Activated CD8-positive, alpha-beta T cell treated with anti-CD3 and anti-CD28 coated beads for 36 hours (primary cell): ENCODE data around the gene PDLIM1. TPM values are rescaled to one million over a fixed set of nuclear protein-coding genes. Genes with fewer than 3 reads are reported as not detected.

Experiments used
- ATAC-seq: fragments of 200-7000 bp; cut with Tn5 transposase; one replicate; pipeline ENCODE4 v1.10.0; 2021; ENCODE audit warnings: mild to moderate bottlenecking, moderate library complexity
- CTCF ChIA-PET: fragments of 350-600 bp; sonication (Branson Sonifier 250); formaldehyde crosslinking; loops from one replicate; lab custom pipeline; 2021; ENCODE audit warnings: antibody characterized with exemption; lab: Charles Lee
- POLR2A ChIA-PET: fragments of 350-600 bp; sonication (Branson Sonifier 250); formaldehyde crosslinking; loops from one replicate; lab custom pipeline; 2021; ENCODE audit warnings: antibody characterized with exemption; lab: Charles Lee
- DNase-seq: peaks from one replicate; pipeline ENCODE4 v3.0.0-alpha.2; 2020
- H3K27ac Mint-ChIP-seq: one replicate; pipeline ENCODE4 v1.8.0; 2021; ENCODE audit warnings: mild to moderate bottlenecking, mixed read lengths
- H3K27me3 Mint-ChIP-seq: one replicate; pipeline ENCODE4 v1.8.0; 2021; ENCODE audit warnings: mixed read lengths
- H3K36me3 Mint-ChIP-seq: one replicate; pipeline ENCODE4 v1.8.0; 2021; ENCODE audit warnings: low read depth, mixed read lengths
- H3K4me1 Mint-ChIP-seq: one replicate; pipeline ENCODE4 v1.8.0; 2021; ENCODE audit warnings: low read depth, mixed read lengths
- H3K4me3 Mint-ChIP-seq: one replicate; pipeline ENCODE4 v1.8.0; 2021; ENCODE audit warnings: mild to moderate bottlenecking, moderate library complexity, mixed read lengths
- H3K9me3 Mint-ChIP-seq: one replicate; pipeline ENCODE4 v1.8.0; 2021; ENCODE audit warnings: mixed read lengths
- intact Hi-C: fragments of 100-400 bp; cut with micrococcal nuclease; formaldehyde crosslinking; loops from one replicate; pipeline ENCODE4 v1.10.0; 2022
- total RNA-seq, 2 experiments: library from RNA; stranded (reverse); gene quantifications; one replicate each; pipeline ENCODE4 v1.2.3, GENCODE V29; 2021
- TF ChIP-seq, protein P1 (sequence below): fragments of 200-600 bp; IDR thresholded peaks from one replicate; pipeline ENCODE4 v1.8.0; 2022; ENCODE audit warnings: antibody characterized with exemption, mild to moderate bottlenecking

The PDLIM1 gene
- total RNA-seq, 2 experiments from 2014 or later: 0.74 to 1.1 TPM

- Mint-ChIP-seq H3K9me3 (no peaks in the 10 kb centered on the region), H3K27me3 (no peaks in the 10 kb centered on the region), H3K4me1 (no peaks in the 10 kb centered on the region), H3K27ac (no peak overlapping the region), H3K4me3 (no peak overlapping the region), H3K36me3 (no peaks in the 10 kb centered on the region)
- TF ChIP-seq, protein P1, sequence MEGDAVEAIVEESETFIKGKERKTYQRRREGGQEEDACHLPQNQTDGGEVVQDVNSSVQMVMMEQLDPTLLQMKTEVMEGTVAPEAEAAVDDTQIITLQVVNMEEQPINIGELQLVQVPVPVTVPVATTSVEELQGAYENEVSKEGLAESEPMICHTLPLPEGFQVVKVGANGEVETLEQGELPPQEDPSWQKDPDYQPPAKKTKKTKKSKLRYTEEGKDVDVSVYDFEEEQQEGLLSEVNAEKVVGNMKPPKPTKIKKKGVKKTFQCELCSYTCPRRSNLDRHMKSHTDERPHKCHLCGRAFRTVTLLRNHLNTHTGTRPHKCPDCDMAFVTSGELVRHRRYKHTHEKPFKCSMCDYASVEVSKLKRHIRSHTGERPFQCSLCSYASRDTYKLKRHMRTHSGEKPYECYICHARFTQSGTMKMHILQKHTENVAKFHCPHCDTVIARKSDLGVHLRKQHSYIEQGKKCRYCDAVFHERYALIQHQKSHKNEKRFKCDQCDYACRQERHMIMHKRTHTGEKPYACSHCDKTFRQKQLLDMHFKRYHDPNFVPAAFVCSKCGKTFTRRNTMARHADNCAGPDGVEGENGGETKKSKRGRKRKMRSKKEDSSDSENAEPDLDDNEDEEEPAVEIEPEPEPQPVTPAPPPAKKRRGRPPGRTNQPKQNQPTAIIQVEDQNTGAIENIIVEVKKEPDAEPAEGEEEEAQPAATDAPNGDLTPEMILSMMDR: no peak
- intact Hi-C loops: no loop called here
- no peak for ATAC-seq
- POLR2A ChIA-PET: no interaction called here
- DNase-seq: no peak
- CTCF ChIA-PET: no interaction called here
These were observed 35.6 kb upstream of the PDLIM1 start for GRCh38 chr10:95326396-95326795.

DNA sequence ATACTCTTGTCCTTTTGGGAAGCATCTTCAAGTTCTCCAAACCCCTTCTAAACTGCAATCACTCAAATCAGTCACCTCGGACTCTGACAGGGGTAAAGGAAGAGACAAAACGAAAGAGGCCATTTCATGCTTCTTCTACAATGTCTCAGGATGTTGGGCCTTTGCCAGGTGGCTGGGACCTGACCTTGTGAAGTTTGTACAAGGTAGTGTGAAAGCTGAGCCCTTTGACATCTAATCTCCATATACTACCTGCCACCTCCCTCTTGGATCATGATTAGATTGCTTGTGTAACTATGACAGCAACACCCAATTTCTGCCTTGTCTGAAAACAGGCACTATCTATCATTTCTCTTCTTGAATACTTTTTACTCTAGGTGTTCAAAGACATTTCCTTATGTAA is 35.1 kb upstream of the PDLIM1 start:
- ChIA-PET CTCF (no interaction called here), POLR2A (no interaction called here)
- no peak overlapping the region for H3K4me3 Mint-ChIP-seq
- H3K27me3 Mint-ChIP-seq: no peaks in the 10 kb centered on the region
- H3K4me1 Mint-ChIP-seq: no peaks in the 10 kb centered on the region
- ATAC-seq (no peak), DNase-seq (no peak)
- TF ChIP-seq, protein P1: no peak
- H3K27ac Mint-ChIP-seq: no peak overlapping the region
- intact Hi-C loops: no loop called here
- H3K36me3 Mint-ChIP-seq: no peaks in the 10 kb centered on the region
- no peaks in the 10 kb centered on the region for H3K9me3 Mint-ChIP-seq

DNA sequence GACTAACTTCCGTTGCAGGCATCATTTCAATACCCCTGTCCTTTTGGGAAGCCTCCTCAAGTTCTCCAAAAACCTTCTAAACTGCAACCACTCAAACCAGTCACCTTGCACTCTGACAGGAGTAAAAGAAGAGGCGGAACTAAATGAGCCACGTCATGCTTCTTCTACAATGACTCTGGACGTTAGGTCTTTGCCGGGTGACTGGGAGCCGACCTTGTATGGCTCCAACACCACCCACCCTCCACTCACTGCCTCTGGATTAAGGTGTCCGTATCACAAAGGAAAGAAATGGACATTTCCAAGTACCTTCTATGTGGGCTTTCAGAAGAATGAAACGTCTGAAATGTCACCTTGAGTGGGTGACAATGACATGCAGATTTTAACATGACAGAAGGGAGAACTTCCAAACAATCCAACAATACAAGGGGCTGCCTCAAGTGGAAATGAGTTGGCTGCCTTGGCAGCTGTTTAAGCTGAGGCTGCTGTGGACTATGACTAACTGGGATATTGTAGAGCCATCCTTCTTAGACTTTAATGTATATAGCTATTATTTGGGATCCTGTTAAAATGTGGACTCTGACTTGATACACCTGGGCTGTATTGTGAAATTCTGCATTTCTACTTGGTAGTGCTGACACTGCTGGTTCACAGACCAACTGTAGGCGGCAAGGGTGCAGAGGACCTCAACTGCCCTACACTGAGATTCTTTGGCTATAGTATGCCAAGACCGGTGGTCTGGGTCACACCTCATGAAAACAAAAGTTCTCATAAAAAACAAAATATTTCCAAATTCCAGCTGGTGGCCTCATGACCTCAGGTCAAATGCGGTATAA is 33.8 kb upstream of the PDLIM1 start:
- H3K36me3 Mint-ChIP-seq: no peaks in the 10 kb centered on the region
- ATAC-seq (no peak), DNase-seq (no peak)
- intact Hi-C loops: no loop called here
- no peak overlapping the region for H3K4me3 Mint-ChIP-seq
- H3K4me1 Mint-ChIP-seq: no peaks in the 10 kb centered on the region
- ChIA-PET POLR2A (no interaction called here), CTCF (interaction anchor here (0.8 kb wide), 1 partner anchor 9 kb away, joined by 3 read pairs; no protein-coding TSS in a partner anchor)
- no peaks in the 10 kb centered on the region for H3K9me3 Mint-ChIP-seq
- H3K27ac Mint-ChIP-seq: no peak overlapping the region
- H3K27me3 Mint-ChIP-seq: no peaks in the 10 kb centered on the region
- TF ChIP-seq, protein P1: no peak

DNA sequence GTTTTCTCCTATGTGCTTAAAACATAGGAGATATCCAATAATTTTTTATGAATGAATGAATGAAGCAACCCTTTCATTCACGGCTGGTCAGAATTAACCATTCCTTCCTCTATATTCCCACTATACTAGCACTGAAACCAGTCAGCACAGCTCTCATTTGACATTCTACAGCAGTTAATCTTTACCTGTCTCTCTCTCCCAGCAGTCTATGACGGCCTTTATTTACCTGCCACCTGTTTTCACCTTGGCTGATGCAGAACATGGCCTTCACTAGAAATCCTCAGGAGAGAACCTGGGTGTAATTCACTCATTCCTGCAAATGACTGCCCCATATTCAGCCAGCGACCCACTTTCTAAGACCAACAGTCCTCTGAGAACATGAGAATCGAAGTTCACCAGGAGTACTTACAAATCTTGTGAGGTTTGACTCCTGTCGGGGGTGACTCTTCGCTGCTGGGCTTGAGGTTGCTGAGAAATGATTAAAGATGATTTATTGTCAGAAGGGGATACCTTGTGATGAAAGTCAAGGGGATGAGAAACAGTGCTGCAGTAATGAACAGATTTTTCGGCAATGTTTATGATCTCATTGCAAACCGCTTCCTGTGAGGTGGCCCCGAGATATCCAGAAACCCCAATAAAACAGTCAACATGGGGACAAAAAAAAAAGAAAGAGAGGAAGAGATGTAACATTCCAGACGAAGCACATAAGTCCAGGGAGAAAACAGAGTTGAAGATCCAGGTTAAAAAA is 30.9 kb upstream of the PDLIM1 start:
- Mint-ChIP-seq H3K27ac (no peak overlapping the region), H3K4me1 (no peaks in the 10 kb centered on the region), H3K9me3 (no peaks in the 10 kb centered on the region), H3K36me3 (no peaks in the 10 kb centered on the region), H3K27me3 (no peaks in the 10 kb centered on the region), H3K4me3 (no peak overlapping the region)
- POLR2A ChIA-PET: no interaction called here
- ATAC-seq: no peak
- no peak for DNase-seq
- TF ChIP-seq, protein P1: no peak
- intact Hi-C loops: no loop called here
- CTCF ChIA-PET: interaction anchor here (1.0 kb wide), 1 partner anchor 54 kb away, joined by 4 read pairs; no protein-coding TSS in a partner anchor

DNA sequence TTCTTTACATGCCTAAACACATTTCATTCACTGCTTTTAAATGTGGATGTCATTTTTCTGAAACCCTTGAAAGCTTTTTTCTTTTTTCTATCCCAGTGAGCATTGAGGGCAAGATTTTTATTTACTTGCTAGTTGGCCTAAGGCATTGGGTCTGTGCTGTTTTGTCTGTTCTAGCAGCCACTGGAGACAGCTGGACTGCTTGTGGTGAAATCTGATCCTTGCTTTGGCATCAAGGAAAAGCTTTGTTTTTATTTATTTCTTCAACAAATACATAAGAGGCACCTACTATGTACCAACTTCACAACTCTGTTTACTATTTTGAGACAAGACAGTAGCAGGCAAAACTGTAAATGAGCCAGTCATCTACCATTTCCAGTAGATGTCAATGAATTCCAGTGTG is 28.4 kb upstream of the PDLIM1 start:
- Mint-ChIP-seq H3K4me3 (no peak overlapping the region), H3K27ac (no peak overlapping the region), H3K36me3 (no peaks in the 10 kb centered on the region), H3K9me3 (no peaks in the 10 kb centered on the region), H3K27me3 (no peaks in the 10 kb centered on the region), H3K4me1 (no peaks in the 10 kb centered on the region)
- DNase-seq: no peak
- no peak for ATAC-seq
- TF ChIP-seq, protein P1: no peak
- intact Hi-C loops: no loop called here
- ChIA-PET CTCF (no interaction called here), POLR2A (no interaction called here)
